ENCODE results near the gene INTS7. TPM values are rescaled to one million over a fixed set of nuclear protein-coding genes. Genes with fewer than 3 reads are reported as not detected.

INTS7 gene, protein sequence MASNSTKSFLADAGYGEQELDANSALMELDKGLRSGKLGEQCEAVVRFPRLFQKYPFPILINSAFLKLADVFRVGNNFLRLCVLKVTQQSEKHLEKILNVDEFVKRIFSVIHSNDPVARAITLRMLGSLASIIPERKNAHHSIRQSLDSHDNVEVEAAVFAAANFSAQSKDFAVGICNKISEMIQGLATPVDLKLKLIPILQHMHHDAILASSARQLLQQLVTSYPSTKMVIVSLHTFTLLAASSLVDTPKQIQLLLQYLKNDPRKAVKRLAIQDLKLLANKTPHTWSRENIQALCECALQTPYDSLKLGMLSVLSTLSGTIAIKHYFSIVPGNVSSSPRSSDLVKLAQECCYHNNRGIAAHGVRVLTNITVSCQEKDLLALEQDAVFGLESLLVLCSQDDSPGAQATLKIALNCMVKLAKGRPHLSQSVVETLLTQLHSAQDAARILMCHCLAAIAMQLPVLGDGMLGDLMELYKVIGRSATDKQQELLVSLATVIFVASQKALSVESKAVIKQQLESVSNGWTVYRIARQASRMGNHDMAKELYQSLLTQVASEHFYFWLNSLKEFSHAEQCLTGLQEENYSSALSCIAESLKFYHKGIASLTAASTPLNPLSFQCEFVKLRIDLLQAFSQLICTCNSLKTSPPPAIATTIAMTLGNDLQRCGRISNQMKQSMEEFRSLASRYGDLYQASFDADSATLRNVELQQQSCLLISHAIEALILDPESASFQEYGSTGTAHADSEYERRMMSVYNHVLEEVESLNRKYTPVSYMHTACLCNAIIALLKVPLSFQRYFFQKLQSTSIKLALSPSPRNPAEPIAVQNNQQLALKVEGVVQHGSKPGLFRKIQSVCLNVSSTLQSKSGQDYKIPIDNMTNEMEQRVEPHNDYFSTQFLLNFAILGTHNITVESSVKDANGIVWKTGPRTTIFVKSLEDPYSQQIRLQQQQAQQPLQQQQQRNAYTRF
- total RNA-seq (2014; rRNA removed), result 25.3 and 28.3 TPM in 2 replicates
- percentile 91 among the genes with signal in this experiment for Bru-seq, nascent RNA
- percentile 87 among the genes with signal in this experiment for BruChase-seq, experiment 1, labeled RNA remaining after a 6-hour chase
- percentile 86 among the genes with signal in this experiment for BruChase-seq, experiment 2, labeled RNA remaining after a 2-hour chase
- long read RNA-seq, full-length matches to known transcripts, result 24 of 40 reads
- long read RNA-seq, partial matches to known transcripts, result 9 of 40 reads
- long read RNA-seq, other reads (novel, unspliced or antisense), result 7 of 40 reads

DNA sequence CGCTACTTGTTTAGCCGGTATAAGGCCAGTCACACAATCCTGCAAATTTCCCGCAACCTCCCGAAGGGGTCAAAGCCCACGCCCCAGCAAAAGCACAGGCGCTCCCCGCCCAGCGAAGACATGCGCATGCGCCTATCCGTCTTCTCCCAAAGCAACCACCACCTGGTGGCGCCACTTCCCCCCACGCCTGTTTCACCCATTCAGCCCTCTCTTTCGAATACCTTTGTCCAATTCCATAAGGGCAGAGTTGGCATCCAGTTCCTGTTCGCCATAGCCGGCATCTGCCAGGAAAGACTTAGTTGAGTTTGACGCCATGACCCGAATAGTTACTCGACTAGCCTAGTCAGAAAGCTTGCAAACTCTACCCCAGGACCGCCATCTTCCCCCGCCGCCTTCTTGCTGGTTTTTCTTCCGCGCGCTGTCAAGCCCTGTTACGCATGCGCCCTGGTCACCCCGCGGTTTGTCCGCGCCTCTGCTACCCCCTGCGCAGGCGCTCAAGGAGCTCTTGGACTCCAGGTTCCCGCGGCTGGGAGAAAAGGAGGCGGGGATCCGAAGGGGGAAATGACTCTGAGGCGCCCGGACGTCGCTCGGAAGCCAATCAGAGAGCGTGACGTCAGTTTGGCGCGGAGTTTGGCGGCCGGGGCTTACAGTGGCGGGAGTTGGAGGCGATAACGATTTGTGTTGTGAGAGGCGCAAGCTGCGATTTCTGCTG lies at the start of gene INTS7, which contains the start of gene DTL:
Gene INTS7 (minus strand): TSS at position 435 of the 712 bp plus-strand sequence. CDS start 120 bp downstream, at position 315.
Gene DTL (plus strand): TSS at position 626 of the 712 bp plus-strand sequence. CDS start 143 bp downstream, outside the sequence.
- Histone ChIP-seq H2AFZ (ENCODE audit: low read length) (peak within 1 kb of the TSS; percentile 94), H3K27ac (ENCODE audit: low read length) (peak within 1 kb of the TSS; percentile 80), H3K27me3 (ENCODE audit: low read length) (no peaks in the 10 kb centered on the region), H3K4me2 (ENCODE audit: low read length) (peak within 1 kb of the TSS; percentile 80), H3K36me3 (ENCODE audit: low read depth, low read length) (peaks cover 13% of the 10 kb centered on the region; the same call in 1 of the 2 replicates), H3K9me2 (replicated peaks; ENCODE audit: low read length) (no peaks in the 10 kb centered on the region), H3F3A (ENCODE audit: low read length, unreplicated experiment) (peaks cover 9% of the 10 kb centered on the region), H3K4me3 (ENCODE audit: low read length) (peak within 1 kb of the TSS; percentile 88), H3K9ac (ENCODE audit: low read length) (peak within 1 kb of the TSS; percentile 90), H3K9me3 (ENCODE audit: low read length) (no peaks in the 10 kb centered on the region), H3K79me2 (ENCODE audit: low read length) (peaks cover 84% of the 10 kb centered on the region), H4K20me1 (ENCODE audit: low read length) (peaks cover 68% of the 10 kb centered on the region), H3K4me1 (ENCODE audit: insufficient read depth, low read length) (peaks cover 61% of the 10 kb centered on the region)
- intact Hi-C loops (cut with micrococcal nuclease), result loop anchor here (1.0 to 5.0 kb wide), 7 partner anchors 23 to 398 kb away; partner anchors contain the start of gene NENF
- no peak for TF ChIP-seq EZH2phosphoT487 (IDR thresholded peaks at IDR 0.05; ENCODE audit: borderline replicate concordance, low read length)
- TF ChIP-seq, protein P1, sequence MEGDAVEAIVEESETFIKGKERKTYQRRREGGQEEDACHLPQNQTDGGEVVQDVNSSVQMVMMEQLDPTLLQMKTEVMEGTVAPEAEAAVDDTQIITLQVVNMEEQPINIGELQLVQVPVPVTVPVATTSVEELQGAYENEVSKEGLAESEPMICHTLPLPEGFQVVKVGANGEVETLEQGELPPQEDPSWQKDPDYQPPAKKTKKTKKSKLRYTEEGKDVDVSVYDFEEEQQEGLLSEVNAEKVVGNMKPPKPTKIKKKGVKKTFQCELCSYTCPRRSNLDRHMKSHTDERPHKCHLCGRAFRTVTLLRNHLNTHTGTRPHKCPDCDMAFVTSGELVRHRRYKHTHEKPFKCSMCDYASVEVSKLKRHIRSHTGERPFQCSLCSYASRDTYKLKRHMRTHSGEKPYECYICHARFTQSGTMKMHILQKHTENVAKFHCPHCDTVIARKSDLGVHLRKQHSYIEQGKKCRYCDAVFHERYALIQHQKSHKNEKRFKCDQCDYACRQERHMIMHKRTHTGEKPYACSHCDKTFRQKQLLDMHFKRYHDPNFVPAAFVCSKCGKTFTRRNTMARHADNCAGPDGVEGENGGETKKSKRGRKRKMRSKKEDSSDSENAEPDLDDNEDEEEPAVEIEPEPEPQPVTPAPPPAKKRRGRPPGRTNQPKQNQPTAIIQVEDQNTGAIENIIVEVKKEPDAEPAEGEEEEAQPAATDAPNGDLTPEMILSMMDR (conservative IDR thresholded peaks at IDR 0.05; ENCODE audit: low read depth, low read length), result peak; percentile 98
- no peak for TF ChIP-seq EZH2 (IDR thresholded peaks at IDR 0.05; ENCODE audit: low read length, unreplicated experiment)
- peak; percentile 100 for DNase-seq
- peak; percentile 75 for ATAC-seq
- CTCF ChIA-PET, result interaction anchor here (0.5 to 2.1 kb wide), 31 partner anchors 11 to 435 kb away, joined by 3 to 32 read pairs (median 5); partner anchors contain the start of gene NENF
- BruUV-seq (replicated peaks), result TSS peak; percentile 61
- POLR2A ChIA-PET (ENCODE audit: unreplicated experiment), result interaction anchor here (0.5 to 1.2 kb wide), 7 partner anchors 22 to 750 kb away, joined by 3 to 7 read pairs (median 5); no protein-coding TSS in a partner anchor

DNA sequence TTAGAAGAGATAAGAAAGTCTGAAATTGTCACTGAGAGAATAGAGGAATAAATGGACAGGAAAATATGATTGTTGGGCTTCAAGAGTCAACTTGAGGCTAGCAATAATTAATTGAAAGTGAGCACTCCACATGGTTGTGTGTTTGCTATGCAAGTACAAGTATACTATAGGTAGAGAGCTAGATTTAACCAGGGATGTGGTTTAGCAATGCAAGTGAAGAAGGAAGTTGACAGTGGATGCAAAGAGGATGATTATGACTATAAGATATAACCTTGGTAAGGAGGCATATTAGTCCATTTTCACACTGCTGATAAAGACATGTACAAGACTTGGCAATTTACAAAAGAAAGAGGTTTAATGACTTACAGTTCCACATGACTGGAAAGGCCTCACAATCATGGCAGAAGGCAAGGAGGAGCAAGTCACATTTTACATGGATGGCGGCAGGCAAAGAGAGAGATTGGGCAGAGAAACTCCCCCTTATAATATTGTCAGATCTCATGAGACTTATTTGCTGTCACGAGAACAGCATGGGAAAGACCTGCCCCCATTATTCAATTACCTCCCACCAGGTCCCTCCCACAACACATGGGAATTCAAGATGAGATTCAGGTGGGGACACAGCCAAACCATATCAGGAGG lies 47.5 kb upstream of the INTS7 start:
- POLR2A ChIA-PET (ENCODE audit: unreplicated experiment), result no interaction called here
- intact Hi-C loops (cut with micrococcal nuclease), result no loop called here
- BruUV-seq (replicated peaks), result no TSS peak

More for the DNA sequence above, 47.5 kb upstream of the INTS7 start:
- H2AFZ ChIP-seq (ENCODE audit: low read length), result no peak overlapping the region
- peaks cover 1% of the 10 kb centered on the region for H3F3A ChIP-seq (ENCODE audit: low read length, unreplicated experiment)
- H4K20me1 ChIP-seq (ENCODE audit: low read length), result no peaks in the 10 kb centered on the region
- peaks cover 4% of the 10 kb centered on the region for H3K4me1 ChIP-seq (ENCODE audit: insufficient read depth, low read length)
- no peak overlapping the region for H3K4me3 ChIP-seq (ENCODE audit: low read length)
- TF ChIP-seq EZH2phosphoT487 (IDR thresholded peaks at IDR 0.05; ENCODE audit: borderline replicate concordance, low read length) (no peak), EZH2 (IDR thresholded peaks at IDR 0.05; ENCODE audit: low read length, unreplicated experiment) (no peak)
- TF ChIP-seq, protein P1 (conservative IDR thresholded peaks at IDR 0.05; ENCODE audit: low read depth, low read length), result no peak
- peaks cover 82% of the 10 kb centered on the region for H3K36me3 ChIP-seq (ENCODE audit: low read depth, low read length)
- no peak overlapping the region for H3K27ac ChIP-seq (ENCODE audit: low read length)
- no peak for ATAC-seq
- no peaks in the 10 kb centered on the region for H3K79me2 ChIP-seq (ENCODE audit: low read length)
- no peak for DNase-seq
- H3K9me2 ChIP-seq (replicated peaks; ENCODE audit: low read length), result no peaks in the 10 kb centered on the region
- H3K4me2 ChIP-seq (ENCODE audit: low read length), result no peak overlapping the region
- no peak overlapping the region for H3K9ac ChIP-seq (ENCODE audit: low read length)
- H3K27me3 ChIP-seq (ENCODE audit: low read length), result no peaks in the 10 kb centered on the region
- H3K9me3 ChIP-seq (ENCODE audit: low read length), result no peaks in the 10 kb centered on the region
- CTCF ChIA-PET, result no interaction called here
